Peyer's patch (tissue), 4 donors: ENCODE measurements around the gene ESPN. TPM values are rescaled to one million over a fixed set of nuclear protein-coding genes. Genes with fewer than 3 reads are reported as not detected.
A peak's percentile ranks its signal among the peaks of the same experiment; 100 is the strongest.

Experiments
- DNase-seq, 3 donors: peaks; one replicate each; pipeline ENCODE4 v3.0.0-alpha.2; 2017 to 2019
- H3K27ac ChIP-seq, 4 donors: fragments of 200-600 bp; sonication (generic); one replicate each; pipeline ENCODE4 v1.5.1; 2016 to 2019
- H3K27me3 ChIP-seq, 2 donors: fragments of 200-600 bp; sonication (generic); one replicate each; pipeline ENCODE4 v1.5.1; 2019
- H3K36me3 ChIP-seq, 3 donors: fragments of 200-600 bp; sonication (generic); one replicate each; pipeline ENCODE4 v1.5.1; 2016 to 2019
- H3K4me1 ChIP-seq, 4 donors: fragments of 200-600 bp; sonication (generic); one replicate each; pipeline ENCODE4 v1.5.1; 2016 to 2019
- H3K4me3 ChIP-seq, 4 donors: fragments of 200-600 bp; sonication (generic); 1 replicate in 3 of 4; 2 replicates in 1 of 4; pipeline ENCODE4 v1.5.1; 2016 to 2019; ENCODE audit warnings: mild to moderate bottlenecking in 1 of 4
- H3K9me3 ChIP-seq, 4 donors: fragments of 200-600 bp; sonication (generic); one replicate each; pipeline ENCODE4 v1.5.1; 2016 to 2019; ENCODE audit warnings: mild to moderate bottlenecking in 1 of 4
- CTCF ChIP-seq, 6 experiments: fragments of 450-650 bp in 4 of 6; fragments of 200-600 bp in 2 of 6; sonication (generic) in 1 of 6; IDR thresholded peaks; one replicate each; pipeline ENCODE4 v1.5.1; 2017 to 2019; ENCODE audit warnings: antibody characterized with exemption in 6 of 6, mild to moderate bottlenecking in 3 of 6, moderate library complexity in 1 of 6
- POLR2A ChIP-seq, 2 donors: fragments of 450-650 bp; IDR thresholded peaks; one replicate each; pipeline ENCODE4 v1.5.1; 2017; ENCODE audit warnings: antibody characterized with exemption in 2 of 2, mild to moderate bottlenecking in 2 of 2, moderate library complexity in 2 of 2
- total RNA-seq, 4 donors: library from RNA; depleted of rRNA; stranded (reverse); fragments of >200 nt; gene quantifications; one replicate each; pipeline ENCODE4 v1.1.0, GENCODE V29; 2016

The ESPN gene
- total RNA-seq, 4 donors from 2014 or later = 17.3 to 390 (median 306) TPM

DNA sequence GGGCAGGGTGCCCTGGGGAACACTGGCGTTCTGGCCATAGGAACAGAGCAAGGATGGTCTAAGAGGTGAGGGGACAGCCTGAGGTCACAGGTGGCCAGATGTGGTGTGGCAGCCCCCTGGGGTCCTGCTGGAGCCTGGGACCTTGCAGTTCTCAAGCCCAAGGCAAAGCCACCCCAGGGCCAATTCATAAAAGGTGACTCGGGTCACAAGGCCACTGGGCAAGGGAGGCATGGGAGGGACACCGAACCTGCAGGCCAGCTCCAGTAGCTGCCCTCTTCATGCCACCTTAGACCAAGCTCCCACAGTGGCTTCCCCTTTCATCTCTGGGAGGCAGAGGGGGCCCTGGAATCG is 22.1 kb downstream of the ESPN start:
- DNase-seq = no peak
- H3K9me3 ChIP-seq = no peaks in the 10 kb centered on the region
- H3K4me1 ChIP-seq = peaks cover 0 to 47% (median 16%) of the 10 kb centered on the region in 4 donors
- H3K27me3 ChIP-seq = peaks cover 0 to 21% of the 10 kb centered on the region in 2 donors
- no peaks in the 10 kb centered on the region for H3K36me3 ChIP-seq
- peak overlapping the region in 2 of 4 donors; percentile 36 to 66 for H3K4me3 ChIP-seq
- no peak for TF ChIP-seq POLR2A (IDR thresholded peaks at IDR 0.05)
- no peak for TF ChIP-seq CTCF (IDR thresholded peaks at IDR 0.05)
- peak overlapping the region in 1 of 4 donors; percentile 57 for H3K27ac ChIP-seq

DNA sequence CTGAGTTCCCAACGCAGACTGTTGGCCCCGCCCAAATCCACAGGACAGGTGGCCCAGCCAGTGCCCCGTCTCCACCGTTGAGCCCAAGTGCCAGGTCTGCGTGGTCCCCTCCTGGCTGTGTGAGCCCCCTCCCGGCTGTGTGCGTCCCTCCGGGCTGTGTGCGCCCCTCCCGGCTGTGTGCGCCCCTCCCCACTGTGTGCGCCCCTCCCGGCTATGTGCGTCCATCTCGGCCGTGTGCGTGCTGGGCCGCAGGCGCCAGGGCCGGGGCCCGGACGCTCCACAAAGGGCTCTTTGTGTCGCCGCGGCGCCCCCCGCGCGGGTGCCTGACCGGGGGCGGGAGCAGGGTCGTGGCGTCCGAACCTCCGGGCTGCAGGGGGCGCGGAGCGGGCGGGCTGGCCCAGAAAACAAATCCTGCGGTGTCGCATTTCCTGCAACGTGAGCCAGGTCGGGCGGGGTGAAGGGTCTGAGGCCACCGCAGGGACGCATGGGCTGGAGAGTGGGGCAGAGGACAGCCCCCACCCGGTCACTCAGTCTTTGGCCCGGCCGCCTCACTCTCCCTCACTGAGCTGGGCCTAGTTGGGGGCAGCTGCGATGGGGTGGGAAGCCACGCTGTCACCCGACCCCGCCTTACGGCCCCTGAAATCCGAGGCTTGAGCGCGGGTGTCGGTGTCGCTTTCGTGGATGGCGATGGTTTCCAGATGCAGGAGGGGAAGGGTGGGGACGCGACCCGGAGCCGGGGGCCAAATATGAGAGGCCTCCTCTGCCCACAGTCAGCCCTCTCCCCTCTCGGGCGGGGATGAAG is 22.6 kb downstream of the ESPN start:
- peak overlapping the region; percentile 7 to 66 (median 39) for H3K4me3 ChIP-seq
- DNase-seq = no peak
- TF ChIP-seq CTCF (IDR thresholded peaks at IDR 0.05) = no peak
- no peak for TF ChIP-seq POLR2A (IDR thresholded peaks at IDR 0.05)
- no peaks in the 10 kb centered on the region for H3K9me3 ChIP-seq
- H3K27ac ChIP-seq = peak overlapping the region in 2 of 4 donors; percentile 65 to 97
- H3K36me3 ChIP-seq = no peaks in the 10 kb centered on the region
- H3K4me1 ChIP-seq = peaks cover 0 to 47% (median 16%) of the 10 kb centered on the region in 4 donors
- peaks cover 0 to 21% of the 10 kb centered on the region in 2 donors for H3K27me3 ChIP-seq

DNA sequence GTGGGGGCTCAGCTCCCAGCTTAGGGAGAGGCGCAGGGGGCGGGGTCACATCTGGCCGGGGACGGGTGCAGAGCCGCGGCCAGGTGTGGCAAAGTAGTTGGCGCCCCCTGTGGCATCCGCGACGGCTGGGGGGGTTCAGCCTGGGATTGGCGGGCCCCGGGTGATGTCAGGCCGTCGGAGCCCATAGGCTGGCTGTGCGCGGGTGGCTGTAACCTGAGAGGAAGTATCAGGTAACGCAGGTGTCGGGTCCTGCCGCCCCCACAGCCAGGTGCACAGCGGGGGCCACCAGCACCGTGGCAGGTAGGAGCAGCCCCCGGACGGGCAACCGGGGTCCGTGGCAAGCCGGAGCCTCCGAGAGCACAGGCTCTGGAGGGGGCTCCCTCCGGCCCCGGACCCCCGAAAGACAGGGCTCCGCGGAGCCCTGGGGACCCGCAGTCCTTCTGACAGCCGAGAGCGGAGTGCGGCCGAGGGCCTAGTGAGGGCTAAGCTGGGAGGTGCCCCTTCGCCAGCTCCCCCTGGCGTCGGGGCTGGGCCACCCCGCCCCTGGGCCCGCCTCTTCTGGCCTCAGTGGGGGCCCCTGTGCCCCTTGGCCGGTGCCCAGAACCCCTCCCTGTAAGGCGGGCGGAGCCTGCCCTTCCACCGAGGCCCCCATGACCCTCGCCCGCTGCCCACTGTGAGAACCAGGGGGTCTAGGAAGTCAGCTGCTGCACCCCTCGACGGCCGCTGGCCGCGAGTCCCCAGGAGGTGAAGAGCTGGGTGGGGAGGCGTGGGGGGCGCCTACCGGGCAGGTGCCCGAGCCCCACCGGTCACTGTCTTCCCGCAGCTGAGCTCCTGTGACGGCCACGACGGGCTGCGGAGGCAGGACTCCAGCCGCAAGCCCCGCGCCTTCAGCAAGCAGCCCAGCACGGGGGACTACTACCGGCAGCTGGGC is 23.5 kb downstream of the ESPN start:
- Histone ChIP-seq H3K4me1 (peaks cover 0 to 47% (median 16%) of the 10 kb centered on the region in 4 donors), H3K4me3 (peak overlapping the region; percentile 7 to 66 (median 39)), H3K36me3 (no peaks in the 10 kb centered on the region), H3K9me3 (no peaks in the 10 kb centered on the region), H3K27me3 (peaks cover 0 to 21% of the 10 kb centered on the region in 2 donors), H3K27ac (peak overlapping the region in 3 of 4 donors; percentile 65 to 97 (median 81))
- peak in 2 of 3 donors; percentile 40 to 75 for DNase-seq
- TF ChIP-seq POLR2A (IDR thresholded peaks at IDR 0.05) (peak; percentile 52 to 84), CTCF (IDR thresholded peaks at IDR 0.05) (peak in 3 of 6 experiments; percentile 22 to 51 (median 49))

DNA sequence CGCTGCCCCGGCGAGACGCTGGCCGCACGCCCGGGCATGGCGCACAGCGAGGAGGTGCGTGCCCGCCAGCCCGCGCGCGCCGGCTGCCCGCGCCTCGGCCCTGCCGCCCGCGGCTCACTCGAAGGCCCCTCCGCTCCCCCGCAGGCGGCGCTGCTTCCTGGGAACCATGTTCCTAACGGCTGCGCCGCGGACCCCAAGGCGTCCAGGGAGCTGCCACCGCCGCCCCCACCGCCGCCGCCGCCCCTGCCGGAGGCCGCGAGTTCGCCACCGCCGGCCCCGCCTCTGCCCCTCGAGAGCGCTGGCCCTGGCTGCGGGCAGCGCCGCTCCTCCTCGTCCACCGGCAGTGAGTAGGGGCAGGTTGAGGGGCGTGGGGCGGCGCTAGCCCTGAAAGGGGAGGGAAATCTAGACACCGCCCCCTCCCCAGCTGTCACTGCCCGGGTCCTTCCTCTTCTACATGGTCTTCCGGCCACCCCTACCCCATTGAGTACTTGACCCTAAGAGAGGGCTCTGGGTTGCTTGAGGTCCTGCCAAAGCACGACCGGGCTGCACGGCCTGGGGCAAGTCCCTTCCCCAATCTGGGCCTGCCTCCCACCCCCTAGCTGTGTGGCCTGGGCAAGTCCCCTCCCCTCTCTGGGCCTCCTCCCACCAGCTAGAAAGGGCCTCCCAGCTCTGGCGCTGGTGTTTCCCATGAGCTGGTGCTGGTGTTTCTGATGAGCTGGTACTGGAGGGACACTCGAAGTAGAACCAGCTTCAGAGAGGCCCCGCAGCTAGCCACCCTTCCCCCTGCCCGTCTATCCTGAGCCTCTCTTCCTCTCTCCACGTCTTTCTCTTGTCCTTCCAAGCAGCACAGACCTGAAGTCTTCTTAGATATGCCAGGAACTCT is 24.4 kb downstream of the ESPN start:
- H3K9me3 ChIP-seq = no peaks in the 10 kb centered on the region
- H3K36me3 ChIP-seq = no peaks in the 10 kb centered on the region
- H3K27me3 ChIP-seq = peaks cover 0 to 21% of the 10 kb centered on the region in 2 donors
- peak; percentile 21 to 76 for TF ChIP-seq POLR2A (IDR thresholded peaks at IDR 0.05)
- TF ChIP-seq CTCF (IDR thresholded peaks at IDR 0.05) = peak in 1 of 6 experiments; percentile 9
- peaks cover 0 to 50% (median 16%) of the 10 kb centered on the region in 4 donors for H3K4me1 ChIP-seq
- H3K27ac ChIP-seq = peak overlapping the region in 3 of 4 donors; percentile 65 to 97 (median 81)
- peak overlapping the region; percentile 7 to 66 (median 39) for H3K4me3 ChIP-seq
- DNase-seq = peak in 2 of 3 donors; percentile 72 to 73
